Measurements from ENCODE around the gene MYOCOS. TPM values are rescaled to one million over a fixed set of nuclear protein-coding genes. Genes with fewer than 3 reads are reported as not detected.

The MYOCOS gene
- total RNA-seq, 1 experiment from 2014 or later: not detected

DNA sequence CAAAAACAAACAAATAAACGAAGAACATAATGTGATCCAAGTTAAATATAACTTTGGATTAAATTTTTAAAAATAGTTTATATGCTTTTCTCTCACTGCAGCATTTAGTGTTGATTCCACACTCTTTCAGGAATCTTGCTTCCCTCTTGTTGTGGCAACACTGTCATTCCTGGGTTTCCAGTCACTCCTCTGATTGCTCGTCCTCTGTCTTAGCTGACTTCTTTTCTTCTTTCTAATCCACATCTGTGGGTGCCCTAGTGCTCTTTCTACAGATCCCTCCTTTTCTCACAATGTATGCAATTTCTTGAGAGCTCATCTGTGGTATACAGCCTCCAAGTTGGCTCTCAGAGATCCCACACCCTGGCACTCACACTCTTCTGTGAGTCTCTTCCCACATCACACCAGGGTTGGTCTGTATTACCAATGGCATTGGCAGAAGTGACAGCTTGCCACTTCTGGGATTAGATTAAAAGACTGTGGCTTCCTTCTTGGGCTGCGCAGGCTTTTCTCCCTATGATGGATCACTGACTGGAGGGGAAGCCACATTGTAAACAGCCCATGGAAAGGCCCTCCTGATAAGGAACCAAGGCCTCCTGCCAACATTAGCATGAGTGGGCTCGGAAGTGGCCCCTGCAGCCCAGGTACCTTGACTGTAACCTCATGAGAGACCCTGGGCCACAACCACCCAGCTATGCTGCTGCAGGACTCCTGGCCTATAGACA lies 42.0 kb downstream of the MYOCOS start:
- H3K27me3 ChIP-seq (ENCODE audit: insufficient read depth, low read length): no peaks in the 10 kb centered on the region
- no peaks in the 10 kb centered on the region for H3K9me2 ChIP-seq (ENCODE audit: insufficient read depth)
- RAD21 ChIA-PET (ENCODE audit: low non-redundant PET in 1 of 2, low total read pairs in 2 of 2, uncharacterized antibody in 2 of 2, unreplicated experiment in 2 of 2): no interaction called here
- no peaks in the 10 kb centered on the region for H3K36me3 ChIP-seq (ENCODE audit: control insufficient read depth in 1 of 2, insufficient read depth in 2 of 2, low read length in 2 of 2)
- no peak for TF ChIP-seq YY1 (IDR thresholded peaks at IDR 0.05; ENCODE audit: extremely low read depth, insufficient replicate concordance, low read depth, low read length)
- POLR2A ChIA-PET: no interaction called here
- BruUV-seq (replicated peaks): no TSS peak
- DNase-seq (ENCODE audit: low read depth, low spot score): no peak
- H4K20me1 ChIP-seq (ENCODE audit: insufficient read depth): no peaks in the 10 kb centered on the region
- CTCF ChIA-PET: no interaction called here
- ATAC-seq: no peak
- no peak overlapping the region for H3K4me3 ChIP-seq (replicated peaks in 1 of 2; ENCODE audit: low read depth in 1 of 2, low read length in 2 of 2)
- H3K79me2 ChIP-seq (ENCODE audit: insufficient read depth, low read length): no peaks in the 10 kb centered on the region
- H3K4me1 ChIP-seq (ENCODE audit: control insufficient read depth in 1 of 2, insufficient read depth in 2 of 2, low read length in 2 of 2): peaks cover 0 to 7% of the 10 kb centered on the region in 2 experiments; a peak in 3 of 4 replicates
- intact Hi-C loops (cut with micrococcal nuclease): no loop called here
- no peak overlapping the region for H2AFZ ChIP-seq (ENCODE audit: low read depth, low read length, poor library complexity, severe bottlenecking)
- no peak overlapping the region for H3K4me2 ChIP-seq (ENCODE audit: low read length)
- H3K9ac ChIP-seq (ENCODE audit: low read length): no peak overlapping the region
- H3K27ac ChIP-seq (ENCODE audit: low read depth, low read length): no peak overlapping the region
- no peaks in the 10 kb centered on the region for H3K9me3 ChIP-seq (ENCODE audit: control insufficient read depth in 1 of 2, insufficient read depth in 1 of 2, low read depth in 1 of 2, low read length in 2 of 2)

GRCh38 chr1:171664976-171665375 lies 42.9 kb downstream of the MYOCOS start:
- ChIA-PET CTCF (no interaction called here), POLR2A (no interaction called here), RAD21 (ENCODE audit: low non-redundant PET in 1 of 2, low total read pairs in 2 of 2, uncharacterized antibody in 2 of 2, unreplicated experiment in 2 of 2) (no interaction called here)
- intact Hi-C loops (cut with micrococcal nuclease): no loop called here
- no peak overlapping the region for H3K9ac ChIP-seq (ENCODE audit: low read length)
- BruUV-seq (replicated peaks): no TSS peak
- no peak for DNase-seq (ENCODE audit: low read depth, low spot score)
- H3K9me3 ChIP-seq (ENCODE audit: control insufficient read depth in 1 of 2, insufficient read depth in 1 of 2, low read depth in 1 of 2, low read length in 2 of 2): no peaks in the 10 kb centered on the region
- no peak overlapping the region for H2AFZ ChIP-seq (ENCODE audit: low read depth, low read length, poor library complexity, severe bottlenecking)
- no peak for ATAC-seq
- H3K27me3 ChIP-seq (ENCODE audit: insufficient read depth, low read length): no peaks in the 10 kb centered on the region
- no peak overlapping the region for H3K4me3 ChIP-seq (replicated peaks in 1 of 2; ENCODE audit: low read depth in 1 of 2, low read length in 2 of 2)
- H3K79me2 ChIP-seq (ENCODE audit: insufficient read depth, low read length): no peaks in the 10 kb centered on the region
- H3K9me2 ChIP-seq (ENCODE audit: insufficient read depth): no peaks in the 10 kb centered on the region
- no peak overlapping the region for H3K4me2 ChIP-seq (ENCODE audit: low read length)
- peaks cover 0 to 7% of the 10 kb centered on the region in 2 experiments; a peak in 3 of 4 replicates for H3K4me1 ChIP-seq (ENCODE audit: control insufficient read depth in 1 of 2, insufficient read depth in 2 of 2, low read length in 2 of 2)
- no peaks in the 10 kb centered on the region for H3K36me3 ChIP-seq (ENCODE audit: control insufficient read depth in 1 of 2, insufficient read depth in 2 of 2, low read length in 2 of 2)
- H4K20me1 ChIP-seq (ENCODE audit: insufficient read depth): no peaks in the 10 kb centered on the region
- H3K27ac ChIP-seq (ENCODE audit: low read depth, low read length): no peak overlapping the region
- TF ChIP-seq TCF7L2 (IDR thresholded peaks at IDR 0.05; ENCODE audit: borderline replicate concordance, extremely low read depth, insufficient read depth, insufficient read length) (no peak), RAD21 (IDR thresholded peaks at IDR 0.05; ENCODE audit: low read depth) (no peak), SP1 (IDR thresholded peaks at IDR 0.05; ENCODE audit: low read depth) (no peak), EGR1 (IDR thresholded peaks at IDR 0.05; ENCODE audit: low read depth) (no peak), POLR2AphosphoS5 (IDR thresholded peaks at IDR 0.05; ENCODE audit: low read depth, low read length) (no peak), CTCF (IDR thresholded peaks at IDR 0.05 in 2 of 3, conservative IDR thresholded peaks at IDR 0.05 in 1 of 3; ENCODE audit: borderline replicate concordance in 1 of 3, insufficient read depth in 1 of 3, low read depth in 2 of 3, low read length in 2 of 3) (no peak), ZNF274 (IDR thresholded peaks at IDR 0.05; ENCODE audit: low read depth, low read length) (no peak), CEBPB (IDR thresholded peaks at IDR 0.05; ENCODE audit: low read depth) (no peak), ELF1 (IDR thresholded peaks at IDR 0.05; ENCODE audit: borderline replicate concordance, low read depth) (no peak)
- TF ChIP-seq, protein P1, sequence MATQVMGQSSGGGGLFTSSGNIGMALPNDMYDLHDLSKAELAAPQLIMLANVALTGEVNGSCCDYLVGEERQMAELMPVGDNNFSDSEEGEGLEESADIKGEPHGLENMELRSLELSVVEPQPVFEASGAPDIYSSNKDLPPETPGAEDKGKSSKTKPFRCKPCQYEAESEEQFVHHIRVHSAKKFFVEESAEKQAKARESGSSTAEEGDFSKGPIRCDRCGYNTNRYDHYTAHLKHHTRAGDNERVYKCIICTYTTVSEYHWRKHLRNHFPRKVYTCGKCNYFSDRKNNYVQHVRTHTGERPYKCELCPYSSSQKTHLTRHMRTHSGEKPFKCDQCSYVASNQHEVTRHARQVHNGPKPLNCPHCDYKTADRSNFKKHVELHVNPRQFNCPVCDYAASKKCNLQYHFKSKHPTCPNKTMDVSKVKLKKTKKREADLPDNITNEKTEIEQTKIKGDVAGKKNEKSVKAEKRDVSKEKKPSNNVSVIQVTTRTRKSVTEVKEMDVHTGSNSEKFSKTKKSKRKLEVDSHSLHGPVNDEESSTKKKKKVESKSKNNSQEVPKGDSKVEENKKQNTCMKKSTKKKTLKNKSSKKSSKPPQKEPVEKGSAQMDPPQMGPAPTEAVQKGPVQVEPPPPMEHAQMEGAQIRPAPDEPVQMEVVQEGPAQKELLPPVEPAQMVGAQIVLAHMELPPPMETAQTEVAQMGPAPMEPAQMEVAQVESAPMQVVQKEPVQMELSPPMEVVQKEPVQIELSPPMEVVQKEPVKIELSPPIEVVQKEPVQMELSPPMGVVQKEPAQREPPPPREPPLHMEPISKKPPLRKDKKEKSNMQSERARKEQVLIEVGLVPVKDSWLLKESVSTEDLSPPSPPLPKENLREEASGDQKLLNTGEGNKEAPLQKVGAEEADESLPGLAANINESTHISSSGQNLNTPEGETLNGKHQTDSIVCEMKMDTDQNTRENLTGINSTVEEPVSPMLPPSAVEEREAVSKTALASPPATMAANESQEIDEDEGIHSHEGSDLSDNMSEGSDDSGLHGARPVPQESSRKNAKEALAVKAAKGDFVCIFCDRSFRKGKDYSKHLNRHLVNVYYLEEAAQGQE (IDR thresholded peaks at IDR 0.05; ENCODE audit: low read depth): no peak
- TF ChIP-seq, protein P2, sequence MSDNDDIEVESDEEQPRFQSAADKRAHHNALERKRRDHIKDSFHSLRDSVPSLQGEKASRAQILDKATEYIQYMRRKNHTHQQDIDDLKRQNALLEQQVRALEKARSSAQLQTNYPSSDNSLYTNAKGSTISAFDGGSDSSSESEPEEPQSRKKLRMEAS (IDR thresholded peaks at IDR 0.05): no peak
